KMS-11 (cell line): Measurements from ENCODE around the gene NME7.

ENCODE experiments used
- H2AFZ ChIP-seq: fragments of 200-600 bp; sonication (generic); 2 replicates; pipeline ENCODE4 v1.6.1; 2016; ENCODE audit warnings: antibody characterized with exemption, mixed run types, low read depth
- H3K27ac ChIP-seq: fragments of 200-600 bp; sonication (generic); 2 replicates; pipeline ENCODE4 v1.6.1; 2016; ENCODE audit warnings: mild to moderate bottlenecking, mixed run types
- H3K27me3 ChIP-seq: fragments of 200-600 bp; sonication (generic); 2 replicates; pipeline ENCODE4 v1.6.1; 2017; ENCODE audit warnings: mild to moderate bottlenecking, low read depth, mixed run types, moderate library complexity; ENCODE audit not compliant: insufficient read depth
- H3K36me3 ChIP-seq: fragments of 200-600 bp; sonication (generic); 2 replicates; pipeline ENCODE4 v1.6.1; 2017; ENCODE audit warnings: mild to moderate bottlenecking, mixed run types; ENCODE audit not compliant: insufficient read depth
- H3K4me1 ChIP-seq: fragments of 200-600 bp; sonication (generic); 2 replicates; pipeline ENCODE4 v1.6.1; 2016; ENCODE audit warnings: mild to moderate bottlenecking, low read depth, mixed run types; ENCODE audit not compliant: poor library complexity, severe bottlenecking
- H3K4me2 ChIP-seq: fragments of 200-600 bp; sonication (generic); 2 replicates; pipeline ENCODE4 v1.7.0; 2016; ENCODE audit warnings: mild to moderate bottlenecking, mixed run types
- H3K4me3 ChIP-seq: fragments of 200-600 bp; sonication (generic); IDR thresholded peaks from 2 replicates; pipeline ENCODE4 v1.6.1; 2017; ENCODE audit warnings: low read depth, low read length, mixed read lengths; ENCODE audit not compliant: insufficient read depth
- H3K79me2 ChIP-seq: fragments of 200-600 bp; sonication (generic); 2 replicates; pipeline ENCODE4 v1.6.1; 2016; ENCODE audit warnings: low read depth, mixed run types; ENCODE audit not compliant: insufficient read depth
- H3K9ac ChIP-seq: fragments of 200-600 bp; sonication (generic); 2 replicates; pipeline ENCODE4 v1.6.1; 2016; ENCODE audit warnings: mild to moderate bottlenecking, mixed run types
- H4K20me1 ChIP-seq: fragments of 200-600 bp; sonication (generic); 2 replicates; pipeline ENCODE4 v1.6.1; 2016; ENCODE audit warnings: mild to moderate bottlenecking, mixed run types; ENCODE audit not compliant: insufficient read depth
- TF ChIP-seq, protein P1 (sequence below): fragments of 200-600 bp; sonication (generic); conservative IDR thresholded peaks from 2 replicates; pipeline ENCODE4 v1.6.1; 2017; ENCODE audit warnings: low read depth, mild to moderate bottlenecking, antibody characterized with exemption, low read length, moderate library complexity, mixed read lengths

Gene NME7

DNA sequence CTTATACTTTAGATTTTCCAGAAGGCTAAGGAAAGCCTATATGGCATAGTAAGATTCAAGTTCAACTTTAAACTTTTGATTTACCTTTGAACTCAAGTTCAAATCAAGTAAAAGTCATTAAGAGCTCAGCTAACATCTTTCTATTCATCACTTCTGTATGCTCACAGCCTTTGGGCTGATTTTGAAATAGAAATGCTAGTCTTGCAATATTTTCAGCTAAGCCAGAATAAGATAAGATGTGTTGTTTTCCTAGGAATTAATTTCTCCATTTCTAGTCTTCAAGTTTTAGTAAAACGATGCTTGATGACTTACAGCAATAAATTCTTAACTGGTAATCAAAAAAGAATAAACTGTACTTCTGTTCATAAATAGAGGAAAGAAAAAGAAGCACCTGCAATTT is 225.5 kb downstream of the NME7 start:
- no peaks in the 10 kb centered on the region for H3K27me3 ChIP-seq

GRCh38 chr1:169141356-169141755 is 226.2 kb downstream of the NME7 start:
- Histone ChIP-seq H3K9ac (no peak overlapping the region), H3K4me2 (no peak overlapping the region), H3K4me3 (no peak overlapping the region), H3K27me3 (no peaks in the 10 kb centered on the region), H2AFZ (no peak overlapping the region), H3K27ac (no peak overlapping the region), H3K36me3 (no peaks in the 10 kb centered on the region), H3K4me1 (no peaks in the 10 kb centered on the region), H3K79me2 (no peaks in the 10 kb centered on the region), H4K20me1 (no peaks in the 10 kb centered on the region)
- TF ChIP-seq, protein P1, sequence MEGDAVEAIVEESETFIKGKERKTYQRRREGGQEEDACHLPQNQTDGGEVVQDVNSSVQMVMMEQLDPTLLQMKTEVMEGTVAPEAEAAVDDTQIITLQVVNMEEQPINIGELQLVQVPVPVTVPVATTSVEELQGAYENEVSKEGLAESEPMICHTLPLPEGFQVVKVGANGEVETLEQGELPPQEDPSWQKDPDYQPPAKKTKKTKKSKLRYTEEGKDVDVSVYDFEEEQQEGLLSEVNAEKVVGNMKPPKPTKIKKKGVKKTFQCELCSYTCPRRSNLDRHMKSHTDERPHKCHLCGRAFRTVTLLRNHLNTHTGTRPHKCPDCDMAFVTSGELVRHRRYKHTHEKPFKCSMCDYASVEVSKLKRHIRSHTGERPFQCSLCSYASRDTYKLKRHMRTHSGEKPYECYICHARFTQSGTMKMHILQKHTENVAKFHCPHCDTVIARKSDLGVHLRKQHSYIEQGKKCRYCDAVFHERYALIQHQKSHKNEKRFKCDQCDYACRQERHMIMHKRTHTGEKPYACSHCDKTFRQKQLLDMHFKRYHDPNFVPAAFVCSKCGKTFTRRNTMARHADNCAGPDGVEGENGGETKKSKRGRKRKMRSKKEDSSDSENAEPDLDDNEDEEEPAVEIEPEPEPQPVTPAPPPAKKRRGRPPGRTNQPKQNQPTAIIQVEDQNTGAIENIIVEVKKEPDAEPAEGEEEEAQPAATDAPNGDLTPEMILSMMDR, result no peak

More for the DNA sequence above, 225.5 kb downstream of the NME7 start:
- Histone ChIP-seq H3K27ac (no peak overlapping the region), H2AFZ (no peak overlapping the region), H4K20me1 (no peaks in the 10 kb centered on the region), H3K79me2 (no peaks in the 10 kb centered on the region), H3K36me3 (no peaks in the 10 kb centered on the region), H3K4me1 (no peaks in the 10 kb centered on the region), H3K4me2 (no peak overlapping the region), H3K9ac (no peak overlapping the region), H3K4me3 (no peak overlapping the region)
- TF ChIP-seq, protein P1, result no peak

GRCh38 chr1:169138866-169139670 is 228.5 kb downstream of the NME7 start:
- Histone ChIP-seq H3K79me2 (no peaks in the 10 kb centered on the region), H3K4me1 (no peaks in the 10 kb centered on the region), H2AFZ (no peak overlapping the region), H3K9ac (no peak overlapping the region), H3K27ac (no peak overlapping the region), H3K36me3 (no peaks in the 10 kb centered on the region), H3K4me3 (no peak overlapping the region), H4K20me1 (no peaks in the 10 kb centered on the region), H3K4me2 (no peak overlapping the region), H3K27me3 (no peaks in the 10 kb centered on the region)
- TF ChIP-seq, protein P1, result no peak

GRCh38 chr1:169137357-169137756 is 230.2 kb downstream of the NME7 start:
- TF ChIP-seq, protein P1, result no peak
- H3K27ac ChIP-seq, result no peak overlapping the region
- H3K79me2 ChIP-seq, result no peaks in the 10 kb centered on the region

More at GRCh38 chr1:169137357-169137756, 230.2 kb downstream of the NME7 start:
- Histone ChIP-seq H3K27me3 (no peaks in the 10 kb centered on the region), H4K20me1 (no peaks in the 10 kb centered on the region), H3K9ac (no peak overlapping the region), H3K36me3 (no peaks in the 10 kb centered on the region), H3K4me3 (no peak overlapping the region), H2AFZ (no peak overlapping the region), H3K4me2 (no peak overlapping the region), H3K4me1 (no peaks in the 10 kb centered on the region)
